HUES48 (cell line): ENCODE results near the gene OR2V1.
"Not testable (repeated sequence)": the region's sequence is repeated elsewhere in the genome, so short reads cannot be mapped to it uniquely, and the experiment has no call there.

Experiments used
- H3K27ac ChIP-seq: one replicate; pipeline ENCODE4 v1.7.0; 2013; ENCODE audit warnings: low read depth, low read length, inconsistent platforms
- H3K27me3 ChIP-seq: 2 replicates; pipeline ENCODE4 v1.6.1; 2013; ENCODE audit warnings: mild to moderate bottlenecking, low read length; ENCODE audit not compliant: control insufficient read depth, insufficient read depth
- H3K36me3 ChIP-seq: 2 replicates; pipeline ENCODE4 v1.6.1; 2013; ENCODE audit warnings: low read length; ENCODE audit not compliant: control insufficient read depth, insufficient read depth
- H3K4me1 ChIP-seq: 2 replicates; pipeline ENCODE4 v1.6.1; 2013; ENCODE audit warnings: mild to moderate bottlenecking, low read length; ENCODE audit not compliant: control insufficient read depth, insufficient read depth
- H3K4me3 ChIP-seq: 2 replicates; pipeline ENCODE4 v1.5.1; 2013; ENCODE audit warnings: mild to moderate bottlenecking, low read depth, low read length
- H3K9ac ChIP-seq: 2 replicates; pipeline ENCODE4 v1.6.1; 2013; ENCODE audit warnings: mild to moderate bottlenecking, low read depth, low read length, moderate library complexity
- H3K9me3 ChIP-seq: 2 replicates; pipeline ENCODE4 v1.6.1; 2013; ENCODE audit warnings: low read length; ENCODE audit not compliant: control insufficient read depth, insufficient read depth

OR2V1 gene

GRCh38 chr5:181158869-181159268 is 27.9 kb upstream of the OR2V1 start:
- H3K36me3 ChIP-seq = no peaks in the 10 kb centered on the region
- H3K27ac ChIP-seq = no peak overlapping the region
- H3K27me3 ChIP-seq = peaks cover 8% of the 10 kb centered on the region; the same call in 1 of the 2 replicates
- no peak overlapping the region for H3K4me3 ChIP-seq
- peaks cover 11% of the 10 kb centered on the region for H3K4me1 ChIP-seq
- H3K9me3 ChIP-seq = no peaks in the 10 kb centered on the region
- no peak overlapping the region for H3K9ac ChIP-seq

DNA sequence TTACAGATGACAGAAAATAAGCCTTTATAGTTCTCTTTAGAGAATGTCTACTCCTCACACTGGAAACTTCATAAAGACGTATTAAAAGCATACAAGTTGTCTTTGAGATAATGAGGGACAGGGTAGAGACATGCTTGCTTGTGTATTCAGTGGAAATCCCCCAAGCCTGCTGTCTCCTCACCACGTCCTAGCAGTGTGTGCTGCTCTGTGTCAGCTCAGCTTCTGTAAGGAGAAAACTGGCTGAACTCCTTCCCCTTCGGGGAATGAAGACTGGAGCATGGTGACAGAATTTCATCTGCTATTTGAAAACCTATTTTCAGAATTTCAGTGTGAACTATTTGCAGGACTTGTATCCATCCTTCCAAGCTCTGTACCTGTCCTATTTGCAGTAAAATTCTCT is 25.8 kb upstream of the OR2V1 start:
- Histone ChIP-seq H3K9me3 (no peaks in the 10 kb centered on the region), H3K27me3 (peaks cover 7% of the 10 kb centered on the region; the same call in 1 of the 2 replicates), H3K27ac (no peak overlapping the region), H3K4me1 (peaks cover 11% of the 10 kb centered on the region), H3K4me3 (no peak overlapping the region), H3K9ac (no peak overlapping the region), H3K36me3 (no peaks in the 10 kb centered on the region)

DNA sequence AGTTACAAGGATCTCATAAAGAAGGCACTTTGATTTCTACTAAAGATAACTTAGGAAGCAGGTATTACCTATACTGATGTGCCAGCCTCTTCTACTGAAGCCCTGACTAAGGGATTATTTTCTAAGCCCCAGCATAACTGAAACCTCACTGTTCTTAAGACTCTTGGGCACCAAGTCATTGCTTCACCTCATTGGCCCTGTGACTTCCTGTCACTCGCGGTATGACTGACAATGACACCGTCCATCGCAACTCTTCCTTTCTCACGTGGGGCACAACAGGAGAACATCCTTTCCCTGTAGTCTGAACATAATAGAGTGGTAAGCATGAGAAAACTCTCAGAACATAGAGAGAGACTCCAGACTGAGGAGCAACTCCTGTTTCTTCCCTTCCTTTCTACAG is 22.8 kb upstream of the OR2V1 start:
- no peak overlapping the region for H3K27ac ChIP-seq
- no peaks in the 10 kb centered on the region for H3K36me3 ChIP-seq
- no peak overlapping the region for H3K4me3 ChIP-seq
- no peaks in the 10 kb centered on the region for H3K4me1 ChIP-seq
- peaks cover 5% of the 10 kb centered on the region; the same call in 1 of the 2 replicates for H3K27me3 ChIP-seq
- no peak overlapping the region for H3K9ac ChIP-seq
- 0 out of 2 replicates have a peak, but pooled peaks cover 4% of the 10 kb centered on the region for H3K9me3 ChIP-seq

DNA sequence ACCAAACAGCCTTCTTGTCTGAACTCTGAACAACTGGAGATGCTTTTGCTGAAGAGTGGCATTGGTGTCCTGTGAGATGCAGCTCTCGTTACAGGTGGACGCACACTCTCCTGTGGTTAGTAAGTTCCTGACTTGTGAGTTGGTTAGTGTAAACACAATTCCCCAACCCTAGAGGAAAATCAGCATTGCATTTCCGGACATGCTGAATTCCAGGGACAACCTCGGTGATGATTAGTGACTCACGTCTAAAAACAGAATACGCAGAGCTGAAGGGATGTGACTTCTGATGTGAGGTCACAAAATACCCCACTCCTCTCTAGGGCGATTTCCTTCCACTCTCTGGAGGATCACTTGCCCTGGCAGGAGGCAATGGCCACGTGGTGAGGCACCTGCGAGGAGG is 21.4 kb upstream of the OR2V1 start:
- 0 out of 2 replicates have a peak, but pooled peaks cover 4% of the 10 kb centered on the region for H3K9me3 ChIP-seq
- H3K27ac ChIP-seq = no peak overlapping the region
- peaks cover 5% of the 10 kb centered on the region; the same call in 1 of the 2 replicates for H3K27me3 ChIP-seq
- no peak overlapping the region for H3K9ac ChIP-seq
- H3K4me1 ChIP-seq = no peaks in the 10 kb centered on the region
- no peak overlapping the region for H3K4me3 ChIP-seq
- H3K36me3 ChIP-seq = no peaks in the 10 kb centered on the region

GRCh38 chr5:181151146-181151545 is 20.2 kb upstream of the OR2V1 start:
- Histone ChIP-seq H3K36me3 (no peaks in the 10 kb centered on the region), H3K27me3 (no peaks in the 10 kb centered on the region), H3K4me1 (no peaks in the 10 kb centered on the region), H3K27ac (no peak overlapping the region), H3K4me3 (no peak overlapping the region), H3K9ac (no peak overlapping the region), H3K9me3 (0 out of 2 replicates have a peak, but pooled peaks cover 4% of the 10 kb centered on the region)

GRCh38 chr5:181149806-181150733 is 19.1 kb upstream of the OR2V1 start:
- Histone ChIP-seq H3K4me1 (no peaks in the 10 kb centered on the region), H3K27ac (no peak overlapping the region), H3K9me3 (peaks cover 12% of the 10 kb centered on the region), H3K9ac (no peak overlapping the region), H3K4me3 (no peak overlapping the region), H3K27me3 (no peaks in the 10 kb centered on the region), H3K36me3 (no peaks in the 10 kb centered on the region)

DNA sequence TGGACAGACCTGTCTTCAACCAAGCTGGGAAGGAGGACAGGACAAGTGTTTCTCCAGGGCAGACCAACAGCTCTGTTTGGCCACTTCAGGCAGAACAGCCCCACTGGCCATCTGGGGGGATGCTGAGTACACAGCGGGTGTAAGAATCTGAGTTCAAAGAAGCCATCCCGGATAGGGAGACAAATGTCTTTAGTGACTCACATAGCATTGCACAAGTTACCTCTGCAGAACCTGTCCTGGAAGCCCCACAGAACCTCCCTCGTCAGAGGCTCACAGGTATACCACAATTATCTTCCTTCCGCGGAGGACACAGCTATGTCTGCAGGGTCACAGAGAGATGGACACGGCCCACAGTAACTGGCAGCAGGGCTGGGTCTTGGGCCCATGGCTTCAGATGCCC is 18.4 kb upstream of the OR2V1 start:
- Histone ChIP-seq H3K9me3 (peaks cover 17% of the 10 kb centered on the region), H3K4me1 (no peaks in the 10 kb centered on the region), H3K27me3 (no peaks in the 10 kb centered on the region), H3K36me3 (no peaks in the 10 kb centered on the region), H3K9ac (no peak overlapping the region), H3K27ac (no peak overlapping the region), H3K4me3 (no peak overlapping the region)

DNA sequence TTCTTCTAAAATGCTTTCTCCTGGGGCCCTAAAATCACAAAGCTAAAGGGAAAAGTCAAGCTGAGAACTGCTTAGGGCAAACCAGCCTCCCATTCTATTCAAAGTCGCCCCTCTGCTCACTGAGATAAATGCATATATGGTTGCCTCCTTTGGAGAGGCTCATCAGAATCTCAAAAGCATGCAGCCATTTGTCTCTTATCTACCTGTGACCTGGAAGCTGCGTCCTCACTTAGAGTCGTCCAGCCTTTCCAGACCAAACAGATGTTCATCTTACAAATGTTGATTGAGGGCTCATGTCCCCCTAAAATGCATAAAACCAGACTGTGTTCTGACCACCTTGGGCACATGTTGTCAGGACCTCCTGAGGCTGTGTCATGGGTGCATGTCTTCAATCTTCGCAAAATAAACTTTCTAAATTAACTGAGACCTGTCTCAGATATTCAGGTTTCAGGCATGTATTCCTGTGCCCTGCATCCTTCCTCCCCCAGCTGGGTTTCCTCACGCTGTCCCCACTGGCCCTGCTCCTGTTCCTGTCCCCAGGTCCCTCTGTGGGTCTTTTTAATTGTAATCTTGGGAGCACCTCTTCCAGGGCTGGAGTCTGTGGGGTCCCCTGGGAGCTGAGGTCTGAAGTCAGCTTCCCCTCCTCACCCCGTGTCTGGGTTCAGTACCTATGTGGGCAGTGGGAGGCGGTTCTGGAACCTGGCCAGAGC is 16.1 kb upstream of the OR2V1 start, which contains the start of gene OR2V2:
OR2V2 (plus strand) TSS at position 660 of the 710 bp plus-strand sequence. CDS start 7,357 bp downstream, outside the sequence.
- H3K27me3 ChIP-seq, H3K4me3 ChIP-seq, H3K9ac ChIP-seq, H3K4me1 ChIP-seq, H3K36me3 ChIP-seq, H3K27ac ChIP-seq: not testable (repeated sequence)
- H3K9me3 ChIP-seq = peaks cover 31% of the 10 kb centered on the region

- no peak overlapping the region for H3K4me3 ChIP-seq
Measured at GRCh38 chr5:181145133-181145532, 14.2 kb upstream of the OR2V1 start.

GRCh38 chr5:181142054-181142453 is 11.1 kb upstream of the OR2V1 start:
- no peak overlapping the region for H3K4me3 ChIP-seq
- H3K4me1 ChIP-seq = no peaks in the 10 kb centered on the region
- no peak overlapping the region for H3K27ac ChIP-seq
- peaks cover 33% of the 10 kb centered on the region for H3K9me3 ChIP-seq
- H3K36me3 ChIP-seq = no peaks in the 10 kb centered on the region
- no peaks in the 10 kb centered on the region for H3K27me3 ChIP-seq
- H3K9ac ChIP-seq = no peak overlapping the region

More at GRCh38 chr5:181145133-181145532, 14.2 kb upstream of the OR2V1 start:
- peaks cover 28% of the 10 kb centered on the region for H3K9me3 ChIP-seq
- H3K27me3 ChIP-seq = no peaks in the 10 kb centered on the region
- H3K9ac ChIP-seq = no peak overlapping the region
- no peaks in the 10 kb centered on the region for H3K36me3 ChIP-seq
- H3K4me1 ChIP-seq = no peaks in the 10 kb centered on the region
- H3K27ac ChIP-seq = no peak overlapping the region

DNA sequence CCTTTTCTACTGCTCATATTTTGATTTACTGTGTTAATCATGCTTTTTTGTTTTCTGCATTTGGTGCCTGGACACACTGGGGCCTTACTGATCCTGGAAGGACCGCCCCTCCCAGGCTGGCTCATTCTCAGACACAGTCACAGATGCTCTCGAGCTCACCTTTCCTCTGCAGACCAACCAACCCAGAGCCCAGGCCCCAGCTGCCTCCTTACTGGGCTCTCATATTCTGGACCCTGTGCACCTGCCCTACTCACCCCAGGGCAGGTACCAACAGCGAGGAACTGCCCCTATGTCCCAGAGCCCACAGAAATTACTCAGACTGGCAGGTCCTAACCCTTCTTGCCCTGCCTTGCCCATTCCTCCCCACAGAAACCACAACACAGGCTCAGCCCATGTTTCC is 9.8 kb upstream of the OR2V1 start:
- H3K4me1 ChIP-seq = no peaks in the 10 kb centered on the region
- H3K27me3 ChIP-seq = no peaks in the 10 kb centered on the region
- H3K36me3 ChIP-seq = no peaks in the 10 kb centered on the region
- no peak overlapping the region for H3K9ac ChIP-seq
- H3K4me3 ChIP-seq = no peak overlapping the region
- no peak overlapping the region for H3K27ac ChIP-seq
- peaks cover 36% of the 10 kb centered on the region for H3K9me3 ChIP-seq
